Measurements from ENCODE around the gene UBIAD1. TPM values are rescaled to one million over a fixed set of nuclear protein-coding genes. Genes with fewer than 3 reads are reported as not detected.
"Not testable (repeated sequence)": the region's sequence is repeated elsewhere in the genome, so short reads cannot be mapped to it uniquely, and the experiment has no call there.

Gene UBIAD1
- polyA plus RNA-seq, 12 donors, result 11.7 to 19.9 (median 15.0) TPM; not detected in 1

DNA sequence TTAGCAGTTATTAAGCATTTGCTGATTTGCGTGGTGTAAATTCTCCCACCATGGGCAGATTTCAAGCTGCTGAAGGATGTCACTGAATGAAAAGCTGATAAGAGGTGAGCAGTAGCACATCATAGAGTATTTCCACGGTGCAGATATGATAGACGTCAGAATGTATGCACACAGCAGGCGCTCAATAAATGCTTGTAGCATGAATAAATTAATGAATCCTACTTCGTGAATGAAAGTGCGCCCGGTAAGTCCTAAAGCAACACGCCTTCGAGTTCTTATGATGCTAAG, 510 bp upstream of the UBIAD1 start:
- DNase-seq, result no peak

DNA sequence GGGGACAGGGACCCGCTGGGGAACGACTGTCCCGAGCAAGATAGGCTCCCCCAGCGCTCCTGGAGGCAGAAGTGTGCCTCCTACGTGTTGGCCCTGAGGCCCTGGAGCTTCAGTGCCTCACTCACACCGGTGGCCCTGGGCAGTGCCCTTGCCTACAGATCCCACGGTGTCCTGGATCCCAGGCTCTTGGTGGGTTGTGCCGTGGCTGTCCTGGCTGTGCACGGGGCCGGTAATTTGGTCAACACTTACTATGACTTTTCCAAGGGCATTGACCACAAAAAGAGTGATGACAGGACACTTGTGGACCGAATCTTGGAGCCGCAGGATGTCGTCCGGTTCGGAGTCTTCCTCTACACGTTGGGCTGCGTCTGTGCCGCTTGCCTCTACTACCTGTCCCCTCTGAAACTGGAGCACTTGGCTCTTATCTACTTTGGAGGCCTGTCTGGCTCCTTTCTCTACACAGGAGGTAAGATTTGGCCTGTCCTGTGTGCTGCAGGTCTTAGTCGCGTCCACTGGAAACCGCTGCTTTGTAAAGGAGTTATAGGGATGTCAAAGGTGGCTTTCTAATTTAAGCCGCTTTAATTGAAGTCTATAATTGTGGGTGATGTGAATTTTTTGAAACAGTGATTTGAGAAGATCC, 717 bp downstream of the UBIAD1 start:
- peak; percentile 15 for DNase-seq

DNA sequence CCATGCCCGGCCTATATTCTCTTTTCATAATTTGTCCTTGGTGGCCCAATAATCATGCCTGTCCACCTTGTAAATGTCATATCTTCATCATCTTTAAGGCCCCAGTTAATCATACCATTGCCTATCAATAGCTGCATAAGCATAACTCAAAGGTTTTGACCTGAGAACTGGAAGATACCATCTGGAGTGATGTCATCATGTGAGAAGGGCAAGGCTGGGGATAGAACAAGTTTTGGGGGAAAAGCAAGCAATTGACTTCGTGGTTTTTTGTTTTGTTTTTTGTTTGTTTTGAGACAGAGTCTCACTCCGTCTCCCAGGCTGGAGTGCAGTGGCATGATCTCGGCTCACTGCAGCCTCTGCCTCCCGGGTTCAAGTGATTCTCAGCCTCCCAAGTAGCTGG, 6.2 kb downstream of the UBIAD1 start:
- no peak for DNase-seq

DNA sequence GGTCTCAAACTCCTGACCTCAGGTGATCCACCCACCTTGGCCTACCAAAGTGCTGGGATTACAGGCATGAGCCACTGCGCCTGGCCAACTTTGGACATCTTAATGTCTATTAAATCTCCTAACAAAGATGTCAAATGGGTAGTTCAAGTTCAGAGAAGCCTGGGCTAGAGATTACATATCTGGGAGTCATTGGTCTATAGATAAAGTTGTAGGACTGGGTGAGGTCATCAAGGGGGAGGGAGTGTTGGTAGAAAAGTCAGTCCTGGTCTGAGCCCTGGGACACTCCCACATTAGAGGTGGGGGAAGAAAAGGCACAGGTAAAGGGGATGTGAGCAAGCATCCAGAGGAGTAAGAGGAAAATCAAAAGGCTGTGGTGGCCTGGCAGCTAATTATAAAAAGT, 6.6 kb downstream of the UBIAD1 start:
- DNase-seq, result no peak

DNA sequence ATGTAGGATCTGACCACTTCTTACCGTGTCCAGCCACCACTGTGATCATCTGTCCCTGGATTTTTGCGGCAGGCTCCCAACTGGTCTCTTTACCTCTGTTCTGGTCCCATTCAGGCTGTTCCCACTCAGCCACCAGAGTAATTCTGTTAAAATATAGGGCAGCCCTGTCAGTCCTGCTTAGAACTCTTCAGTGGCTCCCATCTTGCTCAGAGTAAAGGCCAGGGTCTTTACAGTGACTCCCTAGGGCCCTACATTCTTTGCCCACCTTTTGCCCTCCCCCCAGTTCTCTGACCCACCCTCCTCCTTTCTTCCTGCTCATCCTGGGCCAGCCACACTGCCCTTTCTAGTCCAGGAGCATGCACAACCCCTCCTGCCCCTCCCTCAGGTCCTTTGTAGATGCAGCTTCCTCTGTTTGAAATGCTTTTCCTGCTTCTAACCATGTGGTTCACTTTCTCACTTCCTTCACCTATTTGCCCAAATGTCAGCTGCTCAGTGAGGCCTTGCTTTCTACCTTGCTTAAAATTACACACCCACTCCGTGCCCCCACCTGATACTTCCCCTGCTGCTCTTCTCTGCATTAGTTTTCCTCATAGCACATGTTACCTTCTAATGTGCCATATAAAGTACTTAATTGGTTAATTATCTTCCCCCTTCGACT, 7.8 kb downstream of the UBIAD1 start:
- no peak for DNase-seq

GRCh38 chr1:11281518-11282331, 8.7 kb downstream of the UBIAD1 start:
- peak; percentile 38 for DNase-seq

DNA sequence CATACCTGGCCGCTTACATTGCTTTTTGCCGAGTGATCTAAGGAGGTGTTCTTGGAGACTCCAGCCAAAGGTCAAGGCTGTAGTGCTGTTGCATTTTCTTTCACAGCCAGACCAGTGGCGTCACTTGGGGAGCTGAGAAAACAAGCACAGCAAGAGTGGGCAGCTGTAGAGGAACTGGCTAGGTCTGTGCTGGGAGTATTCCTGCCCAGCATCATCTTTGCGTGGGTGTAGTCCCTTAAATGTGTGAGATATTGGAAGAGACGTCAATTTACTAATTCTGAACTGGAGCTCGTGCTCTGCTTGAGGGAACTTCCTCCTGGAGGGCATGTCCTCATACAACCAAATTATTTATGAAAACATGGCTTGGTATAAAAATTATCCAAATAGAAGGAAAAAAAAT, 10.2 kb downstream of the UBIAD1 start:
- DNase-seq, result no peak

GRCh38 chr1:11284784-11285183, 11.8 kb downstream of the UBIAD1 start:
- no peak for DNase-seq

GRCh38 chr1:11285883-11286734, 13.1 kb downstream of the UBIAD1 start:
- no peak for DNase-seq

DNA sequence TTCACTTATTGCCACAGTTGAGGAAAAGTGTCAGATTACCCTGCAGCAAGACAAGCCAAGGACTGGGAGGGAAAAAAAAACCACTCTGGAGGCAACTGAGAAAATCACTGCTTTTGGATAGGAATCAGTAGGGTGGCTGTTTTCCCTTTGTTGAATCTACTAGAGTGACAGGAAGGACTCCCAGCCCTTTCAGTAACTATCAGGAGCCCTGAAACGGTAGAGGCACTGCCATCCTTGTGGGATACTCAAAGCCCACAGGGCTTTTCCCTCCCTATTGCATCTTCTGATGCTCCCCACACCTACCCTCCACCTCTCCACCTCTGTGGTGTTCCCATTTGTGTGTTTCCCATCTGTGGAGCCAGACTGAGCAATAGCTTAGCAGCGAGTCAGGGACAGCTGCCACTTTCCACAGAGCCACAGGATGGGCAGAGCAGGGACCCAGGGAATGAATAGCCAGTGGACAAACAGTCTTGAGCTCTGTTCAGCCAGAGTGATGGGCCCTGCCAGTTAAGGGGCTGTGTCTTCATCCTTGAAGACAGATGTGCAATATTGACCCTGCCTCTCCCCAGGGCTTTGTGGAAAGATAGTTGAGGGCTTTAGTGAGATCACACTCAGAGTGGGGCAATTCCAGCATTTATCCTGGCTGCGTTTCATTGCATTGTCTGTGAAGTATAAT, 13.9 kb downstream of the UBIAD1 start:
- no peak for DNase-seq

- DNase-seq, result no peak
Measured at GRCh38 chr1:11289064-11289463, 16.1 kb downstream of the UBIAD1 start.

DNA sequence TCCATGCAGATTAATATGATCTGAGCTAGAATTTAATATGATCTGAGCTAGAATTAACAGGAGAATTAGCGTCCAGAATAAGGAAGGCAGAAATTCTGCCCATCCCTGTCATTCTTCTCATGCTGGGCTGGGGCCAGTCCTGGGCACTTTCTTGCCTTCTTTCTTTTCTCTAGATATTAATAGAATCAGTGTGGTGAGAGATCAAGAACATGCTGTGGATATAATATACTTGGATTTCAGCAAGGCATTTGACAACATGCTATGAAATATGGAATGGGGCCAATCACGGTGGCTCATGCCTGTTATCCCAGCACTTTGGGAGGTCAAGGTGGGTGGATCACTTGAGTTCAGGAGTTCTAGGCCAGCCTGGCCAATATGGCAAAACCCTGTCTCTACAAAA, 18.1 kb downstream of the UBIAD1 start:
- DNase-seq, result no peak

GRCh38 chr1:11293856-11294255, 20.9 kb downstream of the UBIAD1 start:
- DNase-seq, result no peak

GRCh38 chr1:11294951-11295350, 22.0 kb downstream of the UBIAD1 start:
- DNase-seq, result no peak

- no peak for DNase-seq
Measured at GRCh38 chr1:11295905-11296304, 22.9 kb downstream of the UBIAD1 start.

- DNase-seq, result not testable (repeated sequence)
Measured at GRCh38 chr1:11297774-11298173, 24.8 kb downstream of the UBIAD1 start.

DNA sequence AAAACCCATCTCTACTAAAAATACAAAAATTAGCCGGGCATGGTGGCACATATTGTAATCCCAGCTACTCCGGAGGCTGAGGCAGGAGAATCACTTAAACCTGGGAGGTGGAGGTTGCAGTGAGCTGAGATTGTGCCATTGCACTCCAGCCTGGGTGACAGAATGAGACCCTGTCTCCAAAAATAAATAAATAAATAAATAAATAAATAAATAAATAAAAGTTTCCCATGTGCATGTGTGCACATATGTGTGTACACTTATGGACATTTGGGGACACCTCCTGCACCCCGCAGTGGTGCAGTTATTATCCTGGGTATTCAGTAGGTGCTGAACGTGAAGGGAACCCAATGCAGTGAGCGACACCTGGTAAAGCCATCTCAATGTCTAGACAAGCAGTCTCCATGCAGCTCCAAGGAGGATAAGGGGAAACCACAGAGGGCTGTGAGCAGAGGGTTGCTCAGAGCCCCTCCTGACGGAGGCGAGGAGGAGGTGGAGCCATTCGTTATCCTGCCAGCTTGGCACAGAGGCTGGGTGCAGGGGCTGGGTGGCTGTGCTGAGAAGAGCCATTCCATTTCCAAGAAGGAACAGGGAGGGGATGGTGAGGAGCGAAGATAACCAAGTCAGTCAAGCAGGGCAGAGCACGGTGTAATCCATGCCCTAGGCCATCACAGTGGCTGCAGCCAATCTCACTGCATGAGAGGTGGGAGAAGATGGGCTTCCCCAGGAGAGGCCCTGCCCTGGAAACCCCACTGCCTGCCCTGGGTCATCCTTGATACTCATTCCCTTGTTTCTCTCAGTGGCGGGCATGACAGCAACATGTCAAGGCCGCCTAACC, 25.6 kb downstream of the UBIAD1 start:
- no peak for DNase-seq

GRCh38 chr1:11299225-11299574, 26.2 kb downstream of the UBIAD1 start:
- no peak for DNase-seq

DNA sequence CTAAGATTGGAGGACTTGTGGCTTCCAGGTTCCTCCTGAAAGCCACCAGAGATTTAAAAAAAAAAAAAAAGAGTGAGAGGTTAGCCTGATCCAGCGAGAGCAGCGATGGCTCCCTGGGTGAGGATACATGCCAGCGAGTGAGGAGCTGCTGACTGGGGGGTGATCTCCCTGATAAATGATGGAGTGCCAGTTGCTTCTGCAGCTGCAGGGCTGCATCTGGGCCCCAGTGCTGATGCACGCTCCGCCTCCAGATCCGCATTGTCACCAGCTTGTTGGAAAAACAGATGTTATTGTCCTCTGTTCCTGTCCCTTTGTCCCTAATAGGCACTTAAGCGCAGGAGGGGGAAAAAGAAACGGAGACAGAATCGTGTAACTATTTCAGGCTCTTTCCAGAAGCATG, 28.6 kb downstream of the UBIAD1 start:
- DNase-seq, result no peak

- no peak for DNase-seq
Measured at GRCh38 chr1:11302366-11302765, 29.4 kb downstream of the UBIAD1 start.

- not testable (repeated sequence) for DNase-seq
Measured at GRCh38 chr1:11305516-11305915, 32.5 kb downstream of the UBIAD1 start.

Measured in muscle of arm (tissue), 12 donors.